Panc1 (cell line): Measurements from ENCODE around the gene KIRREL3. TPM values are rescaled to one million over a fixed set of nuclear protein-coding genes. Genes with fewer than 3 reads are reported as not detected.

Experiments used
- ATAC-seq: fragments of 200-7000 bp; cut with Tn5 transposase; 2 replicates; pipeline ENCODE4 v1.9.1; 2020; ENCODE audit warnings: mild to moderate bottlenecking, moderate library complexity
- BruUV-seq: library from RNA; stranded (reverse); fragments of 400-500 nt; replicated peaks from 2 replicates; lab custom pipeline; 2021; lab: Mats Ljungman, UMichigan
- CTCF ChIA-PET: fragments of 300-600 bp; sonication (Branson Sonifier 250); formaldehyde crosslinking; loops from one replicate; lab custom pipeline; 2022; ENCODE audit warnings: antibody characterized with exemption; lab: Charles Lee
- POLR2A ChIA-PET: fragments of 300-600 bp; sonication (Branson Sonifier 250); formaldehyde crosslinking; loops from one replicate; lab custom pipeline; 2022; ENCODE audit warnings: antibody characterized with exemption; lab: Charles Lee
- DNase-seq: peaks from one replicate; pipeline ENCODE4 v3.0.0-alpha.2; 2010; ENCODE audit warnings: low read depth, low spot score
- H3K27ac ChIP-seq: 2 replicates; pipeline ENCODE4 v1.5.1; 2011; ENCODE audit warnings: mild to moderate bottlenecking, low read length, inconsistent platforms
- H3K27me3 ChIP-seq: fragments of 200-500 bp; sonication (Bioruptor generic); 2 replicates; pipeline ENCODE4 v1.6.0; 2014; ENCODE audit warnings: low read length, inconsistent platforms; ENCODE audit not compliant: control insufficient read depth, insufficient read depth
- H3K36me3 ChIP-seq: fragments of 200-500 bp; sonication (Bioruptor generic); 2 replicates; pipeline ENCODE4 v1.5.1; 2014; ENCODE audit warnings: inconsistent platforms, mild to moderate bottlenecking, low read length, moderate library complexity; ENCODE audit not compliant: control insufficient read depth, insufficient read depth
- H3K4me1 ChIP-seq: 2 replicates; pipeline ENCODE4 v1.5.1; 2011; ENCODE audit warnings: inconsistent platforms, mild to moderate bottlenecking, low read length, moderate library complexity; ENCODE audit not compliant: control insufficient read depth, insufficient read depth
- H3K4me3 ChIP-seq, 2 experiments: 2 replicates each; pipeline ENCODE4 v1.5.1; 2011 to 2012; ENCODE audit warnings: low read depth in 2 of 2, low read length in 2 of 2, mild to moderate bottlenecking in 2 of 2, inconsistent platforms in 1 of 2, moderate library complexity in 1 of 2
- H3K9me3 ChIP-seq: fragments of 200-500 bp; sonication (Bioruptor generic); 2 replicates; pipeline ENCODE4 v1.5.1; 2014; ENCODE audit warnings: low read depth, mild to moderate bottlenecking, inconsistent platforms, low read length, moderate library complexity; ENCODE audit not compliant: control insufficient read depth, insufficient read depth
- POLR2AphosphoS5 ChIP-seq: IDR thresholded peaks from 2 replicates; pipeline ENCODE4 v1.6.1; 2012; ENCODE audit warnings: mild to moderate bottlenecking, low read depth, low read length, moderate library complexity
- SIN3A ChIP-seq: IDR thresholded peaks from 2 replicates; pipeline ENCODE4 v1.6.1; 2012; ENCODE audit warnings: low read depth, mild to moderate bottlenecking, low read length, moderate library complexity, borderline replicate concordance; ENCODE audit not compliant: insufficient read depth
- TCF7L2 ChIP-seq: IDR thresholded peaks from 2 replicates; pipeline ENCODE4 v1.6.1; 2011; ENCODE audit warnings: mild to moderate bottlenecking, low read depth, low read length, inconsistent platforms
- in situ Hi-C: cut with HindIII; loops from 2 replicates; pipeline ENCODE4 v1.10.0; 2016; ENCODE audit warnings: low sequenced_read_pairs, low pct_unique_long_range_greater_than_20kb
- intact Hi-C: fragments of 100-400 bp; cut with micrococcal nuclease; formaldehyde crosslinking; loops from one replicate; pipeline ENCODE4 v1.10.0; 2022; ENCODE audit not compliant: unreplicated experiment
- total RNA-seq: library from RNA; stranded (reverse); gene quantifications from one replicate; pipeline ENCODE4 v1.2.1, GENCODE V29; 2021; ENCODE audit not compliant: unreplicated experiment
- TF ChIP-seq, protein P1 (sequence below): fragments of 450-650 bp; IDR thresholded peaks from 2 replicates; pipeline ENCODE4 v1.5.1; 2017; ENCODE audit warnings: mild to moderate bottlenecking
- TF ChIP-seq, protein P2 (sequence below), 2 experiments: IDR thresholded peaks; 2 replicates each; pipeline ENCODE4 v1.6.1; 2011 to 2012; ENCODE audit warnings: low read depth in 2 of 2, control low read depth in 1 of 2, low read length in 1 of 2, mild to moderate bottlenecking in 1 of 2, moderate library complexity in 1 of 2; ENCODE audit not compliant: insufficient read depth in 1 of 2

Gene KIRREL3
- total RNA-seq, 1 experiment from 2014 or later = 0.36 TPM

DNA sequence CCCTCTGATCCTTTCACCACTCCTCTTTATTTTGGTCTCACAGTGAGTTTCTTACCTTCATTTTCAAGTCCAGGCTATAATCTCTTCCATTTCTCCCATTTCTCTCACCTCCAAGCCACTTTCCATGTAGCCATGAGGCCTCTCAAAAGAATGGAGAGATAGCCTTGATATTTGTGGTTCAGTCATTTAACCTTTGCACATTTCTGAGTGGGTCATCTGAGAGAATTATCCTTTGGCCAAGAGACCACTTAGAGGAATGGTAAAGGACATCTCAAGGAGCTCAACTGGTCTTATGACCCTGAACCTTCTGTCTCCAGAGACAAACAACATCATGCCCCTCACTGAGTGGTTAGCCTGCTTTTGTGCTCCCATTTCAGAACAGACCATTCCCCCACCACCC, 121.1 kb downstream of the KIRREL3 start:
- ChIA-PET POLR2A (interaction anchor here (0.6 kb wide), 1 partner anchor 15 kb away, joined by 12 read pairs; no protein-coding TSS in a partner anchor), CTCF (no interaction called here)
- intact Hi-C loops = no loop called here

DNA sequence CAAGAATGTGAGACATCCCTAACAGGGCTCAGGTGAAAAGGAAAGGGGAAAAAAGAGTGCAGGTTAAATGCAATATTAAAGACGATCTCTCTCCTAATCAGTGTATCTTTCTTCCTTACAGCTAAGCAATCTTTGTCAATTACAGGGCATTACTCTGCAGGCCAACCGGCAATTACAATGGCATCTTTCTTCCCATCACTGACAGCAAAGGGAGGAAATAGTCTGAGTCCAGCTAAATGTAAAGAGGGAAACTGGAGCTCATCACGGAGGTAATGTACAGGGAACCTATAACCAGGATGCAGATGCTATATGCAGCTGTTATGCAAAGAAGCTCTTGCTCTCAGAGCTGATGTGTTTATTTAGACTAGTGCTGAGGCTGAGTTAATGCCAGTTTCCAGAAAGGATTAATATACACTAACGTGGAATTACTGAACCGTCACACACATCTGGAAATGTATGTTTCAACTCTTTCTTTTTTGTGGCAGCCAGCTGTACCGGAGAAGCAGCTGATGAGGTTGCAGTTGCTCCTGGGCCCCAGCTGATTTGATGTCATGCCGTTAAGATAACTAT, 121.6 kb downstream of the KIRREL3 start:
- DNase-seq = no peak
- CTCF ChIA-PET = interaction anchor here (0.5 to 0.6 kb wide), 2 partner anchors 124 to 164 kb away, joined by 3 to 4 read pairs; no protein-coding TSS in a partner anchor
- TF ChIP-seq, protein P1, sequence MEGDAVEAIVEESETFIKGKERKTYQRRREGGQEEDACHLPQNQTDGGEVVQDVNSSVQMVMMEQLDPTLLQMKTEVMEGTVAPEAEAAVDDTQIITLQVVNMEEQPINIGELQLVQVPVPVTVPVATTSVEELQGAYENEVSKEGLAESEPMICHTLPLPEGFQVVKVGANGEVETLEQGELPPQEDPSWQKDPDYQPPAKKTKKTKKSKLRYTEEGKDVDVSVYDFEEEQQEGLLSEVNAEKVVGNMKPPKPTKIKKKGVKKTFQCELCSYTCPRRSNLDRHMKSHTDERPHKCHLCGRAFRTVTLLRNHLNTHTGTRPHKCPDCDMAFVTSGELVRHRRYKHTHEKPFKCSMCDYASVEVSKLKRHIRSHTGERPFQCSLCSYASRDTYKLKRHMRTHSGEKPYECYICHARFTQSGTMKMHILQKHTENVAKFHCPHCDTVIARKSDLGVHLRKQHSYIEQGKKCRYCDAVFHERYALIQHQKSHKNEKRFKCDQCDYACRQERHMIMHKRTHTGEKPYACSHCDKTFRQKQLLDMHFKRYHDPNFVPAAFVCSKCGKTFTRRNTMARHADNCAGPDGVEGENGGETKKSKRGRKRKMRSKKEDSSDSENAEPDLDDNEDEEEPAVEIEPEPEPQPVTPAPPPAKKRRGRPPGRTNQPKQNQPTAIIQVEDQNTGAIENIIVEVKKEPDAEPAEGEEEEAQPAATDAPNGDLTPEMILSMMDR = no peak
- TF ChIP-seq TCF7L2 = no peak
- TF ChIP-seq, protein P2, sequence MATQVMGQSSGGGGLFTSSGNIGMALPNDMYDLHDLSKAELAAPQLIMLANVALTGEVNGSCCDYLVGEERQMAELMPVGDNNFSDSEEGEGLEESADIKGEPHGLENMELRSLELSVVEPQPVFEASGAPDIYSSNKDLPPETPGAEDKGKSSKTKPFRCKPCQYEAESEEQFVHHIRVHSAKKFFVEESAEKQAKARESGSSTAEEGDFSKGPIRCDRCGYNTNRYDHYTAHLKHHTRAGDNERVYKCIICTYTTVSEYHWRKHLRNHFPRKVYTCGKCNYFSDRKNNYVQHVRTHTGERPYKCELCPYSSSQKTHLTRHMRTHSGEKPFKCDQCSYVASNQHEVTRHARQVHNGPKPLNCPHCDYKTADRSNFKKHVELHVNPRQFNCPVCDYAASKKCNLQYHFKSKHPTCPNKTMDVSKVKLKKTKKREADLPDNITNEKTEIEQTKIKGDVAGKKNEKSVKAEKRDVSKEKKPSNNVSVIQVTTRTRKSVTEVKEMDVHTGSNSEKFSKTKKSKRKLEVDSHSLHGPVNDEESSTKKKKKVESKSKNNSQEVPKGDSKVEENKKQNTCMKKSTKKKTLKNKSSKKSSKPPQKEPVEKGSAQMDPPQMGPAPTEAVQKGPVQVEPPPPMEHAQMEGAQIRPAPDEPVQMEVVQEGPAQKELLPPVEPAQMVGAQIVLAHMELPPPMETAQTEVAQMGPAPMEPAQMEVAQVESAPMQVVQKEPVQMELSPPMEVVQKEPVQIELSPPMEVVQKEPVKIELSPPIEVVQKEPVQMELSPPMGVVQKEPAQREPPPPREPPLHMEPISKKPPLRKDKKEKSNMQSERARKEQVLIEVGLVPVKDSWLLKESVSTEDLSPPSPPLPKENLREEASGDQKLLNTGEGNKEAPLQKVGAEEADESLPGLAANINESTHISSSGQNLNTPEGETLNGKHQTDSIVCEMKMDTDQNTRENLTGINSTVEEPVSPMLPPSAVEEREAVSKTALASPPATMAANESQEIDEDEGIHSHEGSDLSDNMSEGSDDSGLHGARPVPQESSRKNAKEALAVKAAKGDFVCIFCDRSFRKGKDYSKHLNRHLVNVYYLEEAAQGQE (IDR thresholded peaks at IDR 0.05; ENCODE audit: insufficient read depth in 1 of 2, low read depth in 2 of 2, low read length in 1 of 2) = no peak
- Histone ChIP-seq H3K4me1 (no peaks in the 10 kb centered on the region), H3K27ac (no peak overlapping the region), H3K4me3 (no peak overlapping the region), H3K36me3 (no peaks in the 10 kb centered on the region), H3K27me3 (peaks cover 10% of the 10 kb centered on the region), H3K9me3 (no peaks in the 10 kb centered on the region)
- intact Hi-C loops = no loop called here
- POLR2A ChIA-PET = interaction anchor here (0.6 kb wide), 2 partner anchors 16 to 858 kb away, joined by 5 to 12 read pairs; no protein-coding TSS in a partner anchor
- BruUV-seq = no TSS peak
- no peak for ATAC-seq
- in situ Hi-C loops = no loop called here

More for the DNA sequence above, 121.1 kb downstream of the KIRREL3 start:
- DNase-seq = no peak
- H3K36me3 ChIP-seq = no peaks in the 10 kb centered on the region
- TF ChIP-seq POLR2AphosphoS5 (no peak), SIN3A (no peak), TCF7L2 (no peak)
- TF ChIP-seq, protein P1 = no peak
- TF ChIP-seq, protein P2 (IDR thresholded peaks at IDR 0.05; ENCODE audit: insufficient read depth in 1 of 2, low read depth in 2 of 2, low read length in 1 of 2) = no peak
- no peak overlapping the region for H3K4me3 ChIP-seq
- no peak overlapping the region for H3K27ac ChIP-seq
- no TSS peak for BruUV-seq
- in situ Hi-C loops = no loop called here
- peaks cover 10% of the 10 kb centered on the region for H3K27me3 ChIP-seq
- H3K9me3 ChIP-seq = no peaks in the 10 kb centered on the region
- no peak for ATAC-seq
- no peaks in the 10 kb centered on the region for H3K4me1 ChIP-seq
